Right lung (tissue), 10 donors: Measurements from ENCODE around the gene ANP32B. TPM values are rescaled to one million over a fixed set of nuclear protein-coding genes. Genes with fewer than 3 reads are reported as not detected.
A peak's percentile ranks its signal among the peaks of the same experiment; 100 is the strongest.
"Not testable (repeated sequence)": the region's sequence is repeated elsewhere in the genome, so short reads cannot be mapped to it uniquely, and the experiment has no call there.

Experiments
- DNase-seq, 2 donors: peaks; one replicate each; pipeline ENCODE4 v3.0.0-alpha.2; 2013
- long read RNA-seq, 8 donors: transcript quantifications; one replicate each; lab custom pipeline, GENCODE V29; 2026
- polyA plus RNA-seq, 5 donors: library from polyadenylated mRNA; unstranded; fragments of 120-200 nt; gene quantifications; one replicate each; pipeline versions ENCODE4 v1.2.1 to v1.2.3, GENCODE V29; 2013; ENCODE audit warnings: inconsistent platforms in 1 of 5, low replicate concordance in 1 of 5; ENCODE audit not compliant: insufficient read length in 5 of 5, insufficient read depth in 1 of 5

The ANP32B gene
- polyA plus RNA-seq = 100 to 1,000 TPM; 228 to 321 (median 273) TPM
- long read RNA-seq, donor 1, transcript ANP32B-201 (7 exons, 1,463 nt) = major isoform, 110 of 268 reads
- long read RNA-seq, donor 1, partial matches to known transcripts = 137 of 268 reads
- long read RNA-seq, donor 1, other reads (novel, unspliced or antisense) = 21 of 268 reads
- long read RNA-seq, donor 2, transcript ANP32B-201 (7 exons, 1,463 nt) = major isoform, 61 of 95 reads
- long read RNA-seq, donor 2, partial matches to known transcripts = 32 of 95 reads
- long read RNA-seq, donor 2, other reads (novel, unspliced or antisense) = 0 of 95 reads
- long read RNA-seq, donor 3, transcript ANP32B-201 (7 exons, 1,463 nt) = major isoform, 68 of 191 reads
- long read RNA-seq, donor 3, partial matches to known transcripts = 118 of 191 reads
- long read RNA-seq, donor 3, other reads (novel, unspliced or antisense) = 5 of 191 reads
- long read RNA-seq, donor 4, transcript ANP32B-201 (7 exons, 1,463 nt) = major isoform, 46 of 116 reads
- long read RNA-seq, donor 4, partial matches to known transcripts = 70 of 116 reads
- long read RNA-seq, donor 4, other reads (novel, unspliced or antisense) = 0 of 116 reads
- long read RNA-seq, donor 5, transcript ANP32B-201 (7 exons, 1,463 nt) = major isoform, 104 of 252 reads
- long read RNA-seq, donor 5, partial matches to known transcripts = 121 of 252 reads
- long read RNA-seq, donor 5, other reads (novel, unspliced or antisense) = 26 of 252 reads
- long read RNA-seq, donor 6, transcript ANP32B-201 (7 exons, 1,463 nt) = major isoform, 101 of 166 reads
- long read RNA-seq, donor 6, partial matches to known transcripts = 46 of 166 reads
- long read RNA-seq, donor 6, other reads (novel, unspliced or antisense) = 19 of 166 reads
- long read RNA-seq, donor 7, transcript ANP32B-201 (7 exons, 1,463 nt) = major isoform, 45 of 61 reads
- long read RNA-seq, donor 7, partial matches to known transcripts = 16 of 61 reads
- long read RNA-seq, donor 7, other reads (novel, unspliced or antisense) = 0 of 61 reads
- long read RNA-seq, donor 8, transcript ANP32B-201 (7 exons, 1,463 nt) = major isoform, 27 of 68 reads
- long read RNA-seq, donor 8, partial matches to known transcripts = 36 of 68 reads
- long read RNA-seq, donor 8, other reads (novel, unspliced or antisense) = 5 of 68 reads

DNA sequence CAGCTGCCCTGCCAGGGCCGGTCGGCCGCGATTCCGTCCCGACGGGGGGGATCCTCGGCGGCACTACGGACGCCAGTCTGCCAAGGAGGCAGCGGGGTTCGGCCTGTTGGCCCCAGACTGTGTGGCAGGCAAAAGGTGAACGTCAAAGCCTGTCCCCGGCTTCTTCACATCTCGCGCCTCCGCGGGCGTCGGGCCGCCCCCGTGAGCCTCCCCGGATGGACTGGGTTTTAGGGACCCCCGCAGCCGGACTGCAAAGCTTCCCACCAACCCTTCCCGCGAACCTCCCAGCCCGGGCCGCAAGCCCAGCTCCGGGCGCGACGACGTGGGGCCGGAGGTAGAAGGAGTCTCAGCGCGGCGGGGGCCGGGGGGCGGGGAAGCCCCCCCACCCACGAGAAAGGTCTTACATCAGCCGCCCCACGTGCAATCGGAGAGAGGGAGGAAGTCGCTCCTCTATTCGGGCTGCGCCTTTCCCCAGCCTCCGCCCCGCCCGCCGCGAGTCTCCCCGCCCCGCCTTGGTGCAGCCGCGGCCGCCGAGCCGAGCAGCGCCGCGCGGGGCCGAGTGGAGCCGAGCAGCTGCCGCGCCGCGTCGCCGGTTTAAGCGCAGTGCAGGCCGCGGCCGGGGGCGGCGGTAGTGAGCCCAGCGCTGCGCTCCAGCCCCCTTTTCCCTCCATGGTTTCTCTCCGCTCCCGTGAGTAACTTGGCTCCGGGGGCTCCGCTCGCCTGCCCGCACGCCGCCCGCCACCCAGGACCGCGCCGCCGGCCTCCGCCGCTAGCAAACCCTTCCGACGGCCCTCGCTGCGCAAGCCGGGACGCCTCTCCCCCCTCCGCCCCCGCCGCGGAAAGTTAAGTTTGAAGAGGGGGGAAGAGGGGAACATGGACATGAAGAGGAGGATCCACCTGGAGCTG is at the start of gene ANP32B:
TSS of gene ANP32B (plus strand) at position 659 of the 906 bp plus-strand sequence. CDS start at position 874, 215 bp downstream.
- peak; percentile 92 to 94 for DNase-seq

DNA sequence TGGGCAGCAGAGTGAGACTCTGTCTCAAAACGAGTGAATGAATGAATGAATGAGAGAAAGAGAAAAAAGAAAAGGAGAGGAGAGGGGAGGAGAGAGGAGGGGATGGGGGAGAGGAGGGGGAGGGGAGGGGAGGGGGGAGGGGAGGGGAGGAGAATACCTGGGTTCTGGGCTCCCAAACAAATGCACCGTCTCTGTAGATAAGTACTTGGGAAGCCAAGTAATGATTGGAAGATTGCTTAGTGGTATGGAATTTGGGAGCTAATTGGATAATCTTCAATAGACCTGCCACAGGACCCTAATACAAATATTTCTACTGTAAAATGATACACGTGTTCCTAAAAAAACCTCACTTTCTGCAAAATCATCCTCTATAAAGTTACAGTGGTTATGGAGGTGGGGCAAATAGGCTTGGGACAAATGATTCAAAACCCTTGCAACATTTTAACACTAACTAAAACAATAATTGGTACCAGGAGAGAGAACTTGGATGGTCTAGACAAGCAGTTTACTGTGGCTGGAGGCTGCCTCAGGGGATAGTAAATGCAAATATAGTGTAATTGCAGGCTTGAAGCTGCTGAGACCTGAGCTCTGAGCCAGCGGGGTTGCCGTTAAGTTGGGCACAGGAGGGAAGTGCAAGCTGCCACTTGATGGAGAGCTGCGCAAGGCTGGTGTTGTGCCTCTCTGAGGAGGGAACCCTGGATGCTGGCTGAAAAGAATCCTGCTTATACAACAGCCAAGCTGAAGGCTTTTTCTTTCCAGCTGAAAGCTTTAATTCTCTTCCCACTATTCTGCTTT is 48.6 kb upstream of the ANP32B start:
- DNase-seq = no peak

DNA sequence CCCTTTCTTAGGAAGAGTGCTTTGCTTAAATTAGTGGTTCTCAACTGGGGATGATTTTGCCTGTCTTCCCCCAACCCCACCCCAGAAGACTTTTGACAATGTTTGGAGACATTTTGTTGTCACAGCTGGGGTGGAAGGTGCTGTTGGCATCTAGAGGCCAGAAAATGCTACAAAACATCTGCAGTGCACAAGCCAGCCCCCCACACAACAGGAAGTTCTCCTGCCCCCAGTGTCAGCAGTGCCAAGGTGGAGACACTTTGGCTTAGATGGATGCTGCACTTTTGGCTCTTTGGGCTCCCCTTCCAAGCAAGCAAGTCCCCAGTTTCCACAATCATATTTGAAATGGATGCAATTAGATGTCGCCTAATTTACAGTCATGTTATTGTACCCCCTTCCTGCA is 47.9 kb upstream of the ANP32B start:
- no peak for DNase-seq

DNA sequence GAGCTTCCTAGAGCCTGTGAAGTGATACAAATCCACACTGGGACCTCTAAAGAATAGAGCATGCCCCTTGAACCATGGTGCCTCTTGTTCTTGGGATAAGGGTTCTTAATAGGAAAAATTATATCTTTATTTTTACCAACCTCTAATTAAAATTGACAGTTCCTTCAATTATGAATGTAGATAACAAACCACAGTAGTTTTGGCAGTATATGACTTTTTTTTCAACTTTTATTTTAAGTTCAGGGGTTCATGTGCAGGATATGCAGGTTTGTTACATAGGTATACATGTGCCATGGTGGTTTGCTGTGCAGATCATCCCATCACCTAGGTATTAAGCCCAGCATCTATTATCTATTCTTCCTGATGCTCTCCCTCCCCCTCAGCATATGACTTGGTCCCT is 46.1 kb upstream of the ANP32B start:
- DNase-seq = no peak

DNA sequence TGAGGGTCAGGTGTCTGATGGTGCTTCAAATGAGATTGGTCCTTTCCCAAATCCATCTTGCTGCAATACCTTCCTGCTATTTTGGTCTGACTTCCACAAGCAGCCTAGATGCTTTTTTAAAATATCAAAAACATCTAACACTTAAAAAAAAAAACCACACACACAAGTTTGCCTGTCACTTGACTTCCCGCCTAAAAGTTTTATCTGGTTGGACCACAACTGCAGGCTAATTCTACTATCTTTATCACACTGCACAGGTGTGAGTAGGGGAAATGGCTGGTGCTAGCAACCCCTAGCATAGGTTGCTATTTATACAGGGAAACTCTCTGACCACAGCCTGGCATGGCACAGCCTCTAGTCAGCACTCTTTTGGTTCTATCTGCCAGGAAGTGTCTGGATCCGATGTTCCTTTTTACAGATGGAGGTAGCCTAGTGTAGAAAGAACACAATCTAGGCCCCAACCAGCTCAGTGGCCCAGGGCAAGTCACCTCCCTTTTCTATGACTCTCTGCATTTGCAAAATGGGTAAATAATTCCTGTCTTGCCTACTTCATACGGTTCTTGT is 45.0 kb upstream of the ANP32B start, which contains the start of gene HEMGN:
TSS of gene HEMGN (minus strand) at position 92 of the 564 bp plus-strand sequence. CDS start at position 56, 36 bp downstream.
- DNase-seq = no peak

DNA sequence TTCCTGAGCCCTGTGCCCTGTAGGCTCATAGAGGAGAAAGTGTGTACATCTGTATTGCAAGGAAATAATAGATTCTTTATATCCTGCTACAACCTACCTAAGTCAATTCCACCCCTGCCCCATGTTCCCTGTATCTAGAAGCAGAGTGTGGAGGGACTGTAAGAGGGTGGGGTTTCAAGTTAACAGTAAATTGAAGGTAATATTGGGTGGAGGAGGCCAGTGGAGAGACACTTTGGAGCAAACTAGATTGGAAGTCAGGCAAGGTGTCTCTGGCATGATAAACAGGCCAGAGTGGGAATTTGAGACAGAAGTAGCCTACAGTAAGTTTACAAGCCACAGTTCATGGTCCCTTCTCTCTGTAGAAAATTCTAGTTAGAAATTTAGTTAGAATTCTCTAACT is 42.9 kb upstream of the ANP32B start:
- no peak for DNase-seq

DNA sequence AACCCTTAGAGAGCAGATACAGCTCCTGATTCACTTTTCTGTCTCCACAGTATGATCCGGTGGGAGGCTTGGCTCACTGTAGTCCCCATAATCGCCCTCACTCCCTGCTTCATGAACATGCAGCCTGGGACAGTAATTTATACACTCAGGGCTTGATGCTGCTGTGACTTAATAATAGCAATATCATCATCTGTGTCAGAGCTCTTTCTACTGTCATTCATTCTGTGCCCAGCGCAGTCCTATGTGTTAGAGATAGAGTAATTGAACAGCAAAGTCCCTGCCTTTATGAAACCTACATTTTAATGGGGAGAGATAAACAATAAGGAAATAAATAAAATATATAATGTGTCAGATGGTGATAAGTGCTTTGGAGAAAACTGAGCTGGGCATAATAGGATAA is 42.4 kb upstream of the ANP32B start:
- no peak for DNase-seq

DNA sequence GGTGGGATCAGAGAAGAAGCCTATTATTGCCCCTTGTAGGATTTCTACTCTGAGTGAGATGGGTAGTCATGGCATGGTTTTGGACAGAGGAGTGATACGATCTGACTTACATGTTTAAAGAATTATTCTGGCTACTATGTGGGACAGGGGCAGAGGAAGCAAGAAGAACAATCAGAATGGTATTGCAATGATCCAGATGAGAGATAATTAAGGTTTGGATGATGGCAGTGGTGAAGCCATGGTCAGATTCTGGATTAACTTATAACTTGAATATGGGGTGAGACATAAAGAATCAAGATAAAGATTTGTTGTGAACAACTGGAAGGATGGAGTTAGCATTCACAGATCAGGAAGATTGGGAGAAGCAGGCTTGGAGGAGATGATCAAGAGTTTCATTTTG is 41.8 kb upstream of the ANP32B start:
- no peak for DNase-seq

DNA sequence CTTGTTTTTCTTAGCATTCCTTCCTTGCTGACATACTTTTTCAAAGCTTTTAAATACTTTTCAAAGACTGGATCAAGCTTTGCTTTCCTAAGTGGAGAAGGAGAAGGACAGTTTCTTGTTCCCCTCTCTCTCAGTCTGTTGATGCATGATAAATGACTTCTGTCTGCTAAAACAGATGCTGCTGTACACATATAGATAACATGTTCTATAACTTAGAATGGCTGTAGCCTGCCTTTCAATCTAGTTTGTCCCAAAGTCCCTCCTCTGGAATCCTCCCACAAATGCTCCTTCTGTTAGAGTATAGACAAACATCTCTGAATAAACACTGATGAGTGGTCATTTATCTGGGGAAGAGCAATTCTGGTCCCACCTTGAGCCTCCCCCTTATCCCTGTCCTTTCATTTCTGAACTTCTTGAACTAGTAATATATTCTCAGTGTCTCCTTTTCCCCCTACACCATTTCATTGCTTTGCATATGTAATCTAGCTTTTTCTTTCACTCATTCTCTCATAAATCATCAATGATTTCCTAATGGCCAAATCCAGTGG is 39.8 kb upstream of the ANP32B start:
- no peak for DNase-seq

DNA sequence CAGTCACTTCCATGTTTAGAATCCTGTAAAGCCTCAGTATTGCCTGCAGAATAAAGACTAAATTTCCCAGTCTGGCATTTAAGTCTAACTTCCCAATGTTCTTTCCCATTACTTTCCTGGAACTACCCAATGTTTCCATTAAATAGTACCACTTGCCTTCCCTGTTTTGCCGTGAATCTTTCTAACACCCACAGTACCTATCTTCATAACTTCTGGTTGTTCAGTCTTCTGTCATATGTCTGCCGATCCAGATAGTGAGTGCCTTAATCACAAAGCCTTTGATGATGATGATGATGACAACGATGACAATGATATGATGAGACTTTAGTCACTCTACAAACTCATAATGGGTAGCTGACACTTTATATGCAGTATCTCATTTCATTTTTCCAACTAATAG is 38.5 kb upstream of the ANP32B start:
- DNase-seq = no peak

DNA sequence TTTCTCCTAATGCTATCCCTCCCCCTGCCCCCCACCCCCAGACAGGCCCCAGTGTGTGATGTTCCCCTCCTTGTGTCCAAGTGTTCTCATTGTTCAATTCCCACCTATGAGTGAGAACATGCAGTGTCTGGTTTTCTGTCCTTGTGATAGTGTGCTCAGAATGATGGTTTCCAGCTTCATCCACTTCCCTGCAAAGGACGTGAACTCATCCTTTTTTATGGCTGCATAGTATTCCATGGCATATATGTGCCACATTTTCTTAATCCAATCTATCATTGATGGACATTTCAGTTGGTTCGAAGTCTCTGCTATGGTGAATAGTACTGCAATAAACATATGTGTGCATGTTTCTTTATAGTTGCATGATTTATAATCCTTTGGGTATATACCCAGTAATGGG is 37.7 kb upstream of the ANP32B start:
- DNase-seq = not testable (repeated sequence)

DNA sequence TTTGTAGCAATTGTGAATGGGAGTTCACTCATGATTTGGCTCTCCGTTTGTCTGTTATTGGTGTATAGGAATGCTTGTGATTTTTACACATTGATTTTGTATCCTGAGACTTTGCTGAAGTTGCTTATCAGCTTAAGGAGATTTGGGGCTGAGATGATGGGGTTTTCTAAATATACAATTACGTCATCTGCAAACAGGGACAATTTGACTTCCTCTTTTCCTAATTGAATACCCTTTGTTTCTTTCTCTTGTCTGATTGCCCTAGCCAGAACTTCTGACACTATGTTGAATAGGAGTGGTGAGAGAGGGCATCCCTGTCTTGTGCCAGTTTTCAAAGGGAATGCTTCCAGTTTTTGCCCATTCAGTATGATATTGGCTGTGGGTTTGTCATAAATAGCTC is 36.0 kb upstream of the ANP32B start:
- DNase-seq = not testable (repeated sequence)

DNA sequence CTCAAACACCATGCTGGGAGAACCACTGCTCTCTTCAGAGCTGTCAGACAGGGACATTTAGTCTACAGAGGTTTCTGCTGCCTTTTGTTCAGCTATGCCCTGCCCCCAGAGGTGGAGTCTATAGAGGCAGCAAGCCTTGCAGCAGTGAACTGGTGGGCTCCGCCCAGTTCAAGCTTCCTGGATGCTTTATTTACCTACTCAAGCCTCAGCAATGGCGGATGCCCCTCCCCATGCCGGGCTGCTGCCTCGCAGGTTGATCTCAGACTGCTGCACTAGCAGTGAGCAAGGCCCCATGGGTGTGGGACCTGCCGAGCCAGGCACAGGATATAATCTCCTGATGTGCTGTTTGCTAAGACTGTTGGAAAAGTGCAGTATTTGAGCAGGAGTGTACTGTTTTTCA is 32.3 kb upstream of the ANP32B start:
- DNase-seq = not testable (repeated sequence)

DNA sequence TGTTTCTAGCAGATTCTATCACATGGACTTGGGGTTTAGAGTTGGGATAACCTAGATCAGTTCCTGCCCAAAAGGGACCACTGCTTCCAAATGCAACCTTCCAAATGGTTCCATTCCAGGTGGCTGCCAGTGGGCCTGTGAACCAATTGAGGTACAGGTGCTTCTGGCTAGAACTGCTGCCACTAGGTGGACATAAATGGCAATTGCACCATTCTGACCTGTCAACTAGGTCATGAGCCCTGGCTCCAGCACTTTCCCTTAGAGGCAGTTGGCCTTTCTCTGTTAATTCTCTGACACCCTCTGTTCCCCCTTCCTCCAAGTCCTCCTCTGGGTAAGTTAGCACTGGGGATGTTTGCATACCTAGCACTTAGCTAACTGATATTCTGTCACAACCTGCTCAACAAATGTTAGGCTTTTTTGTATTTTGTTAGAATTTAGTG is 28.6 kb upstream of the ANP32B start:
- peak in 1 of 2 donors; percentile 5 for DNase-seq

DNA sequence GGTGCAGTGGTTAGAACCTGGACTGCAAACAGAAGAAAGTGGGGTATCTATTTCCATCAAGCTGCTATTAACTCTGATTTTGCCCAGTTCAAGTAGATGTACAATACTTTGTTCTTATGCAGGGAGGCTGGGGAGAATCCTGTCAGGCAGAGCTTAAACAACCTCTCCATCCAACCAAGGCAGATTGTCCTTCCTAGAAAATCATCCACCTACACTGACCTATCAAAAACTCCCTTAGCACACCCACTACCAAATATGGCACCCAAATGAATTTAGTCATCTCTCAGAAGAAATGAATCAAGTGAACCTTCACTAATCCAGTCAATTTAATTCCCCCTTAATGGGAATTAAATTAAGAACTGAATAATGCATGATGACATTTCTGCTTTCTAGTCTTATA is 26.8 kb upstream of the ANP32B start:
- no peak for DNase-seq

DNA sequence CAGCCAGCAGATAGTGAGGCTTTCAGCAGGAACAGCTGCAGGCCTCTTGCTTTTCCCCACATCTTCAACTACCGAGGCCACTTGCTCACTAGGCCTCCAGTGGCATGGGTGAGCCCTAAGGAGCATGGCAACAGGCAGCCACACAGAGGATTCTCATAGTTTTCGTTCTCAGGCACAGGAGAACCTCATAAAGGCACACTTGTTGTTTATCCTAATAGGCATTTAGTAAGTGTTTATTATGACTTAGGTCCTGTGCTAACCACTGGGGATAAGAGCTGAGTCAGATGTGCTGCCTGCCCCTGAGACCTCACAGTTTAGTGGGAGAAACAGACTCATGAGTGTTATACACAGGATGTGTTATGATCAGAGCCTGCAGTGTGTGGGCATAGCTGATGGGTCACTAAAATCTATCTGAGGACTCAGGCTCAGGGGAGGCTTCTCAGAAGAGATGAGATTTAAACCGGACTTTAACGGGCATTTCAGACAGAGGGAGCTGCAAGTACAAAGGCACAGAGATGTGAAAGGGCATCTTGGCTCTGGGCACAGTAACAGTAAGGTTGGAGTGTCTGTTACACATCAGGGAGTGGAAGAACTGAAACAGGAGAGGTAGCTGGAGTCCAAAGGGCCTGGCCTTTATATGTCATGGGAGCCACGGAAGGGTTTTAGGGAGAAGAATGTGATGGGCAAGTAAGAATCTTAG is 24.2 kb upstream of the ANP32B start:
- no peak for DNase-seq

DNA sequence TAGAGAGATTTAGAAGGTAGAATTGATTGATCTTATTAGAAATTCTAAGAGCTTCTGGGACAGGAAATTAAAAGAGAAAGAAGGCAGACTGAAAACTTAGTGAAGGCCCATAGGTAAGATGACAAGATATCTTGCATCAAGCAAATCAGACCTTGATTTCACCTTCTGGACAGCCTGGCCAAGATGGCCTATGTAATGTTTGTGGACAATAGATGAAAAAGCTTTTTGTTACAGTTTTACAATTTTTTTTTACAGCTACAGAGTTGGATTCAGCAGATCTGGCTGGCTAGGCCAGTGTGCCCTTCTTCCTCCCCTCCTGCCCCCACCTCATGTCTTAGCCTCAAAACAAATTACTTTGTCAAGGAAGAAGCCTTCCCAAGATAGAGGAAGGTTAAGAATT is 23.6 kb upstream of the ANP32B start:
- no peak for DNase-seq

DNA sequence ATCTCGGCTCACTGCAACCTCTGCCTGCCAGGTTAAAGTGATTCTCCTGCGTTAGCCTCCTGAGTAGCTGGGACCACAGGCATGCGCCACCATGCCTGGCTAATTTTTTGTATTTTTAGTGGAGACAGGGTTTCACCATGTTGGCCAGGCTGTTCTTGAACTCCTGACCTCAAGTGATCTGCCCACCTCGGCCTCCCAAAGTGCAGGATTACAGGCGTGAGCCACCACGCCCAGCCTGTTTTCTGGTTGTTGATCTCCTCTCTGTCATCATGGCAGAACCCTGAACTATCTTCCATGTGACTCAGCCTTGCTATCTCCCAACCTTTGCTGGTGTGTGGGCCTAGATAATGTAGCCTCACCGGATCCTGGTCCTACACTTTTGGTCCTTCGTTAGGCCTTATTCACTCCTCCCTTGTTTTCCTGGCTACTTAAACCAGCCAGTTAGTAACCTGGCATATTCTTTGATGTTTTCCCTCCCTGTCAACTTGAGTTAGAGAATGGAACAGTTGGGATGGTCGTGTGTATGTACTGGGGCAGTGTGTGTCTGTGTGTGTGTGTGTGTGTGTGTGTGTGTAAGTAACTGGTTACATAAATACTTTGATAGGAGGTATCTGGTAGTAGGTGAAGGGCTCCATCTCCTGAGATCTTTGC is 22.3 kb upstream of the ANP32B start:
- DNase-seq = not testable (repeated sequence)
